HG03378 (cell line): ENCODE results near the gene TCF7.
"Not testable (repeated sequence)": the region's sequence is repeated elsewhere in the genome, so short reads cannot be mapped to it uniquely, and the experiment has no call there.

ENCODE experiments used
- ATAC-seq: cut with Tn5 transposase; IDR thresholded peaks from one replicate; pipeline ENCODE4 v1.9.1; 2021; ENCODE audit warnings: mild to moderate bottlenecking, moderate library complexity; ENCODE audit not compliant: unreplicated experiment

TCF7 gene

DNA sequence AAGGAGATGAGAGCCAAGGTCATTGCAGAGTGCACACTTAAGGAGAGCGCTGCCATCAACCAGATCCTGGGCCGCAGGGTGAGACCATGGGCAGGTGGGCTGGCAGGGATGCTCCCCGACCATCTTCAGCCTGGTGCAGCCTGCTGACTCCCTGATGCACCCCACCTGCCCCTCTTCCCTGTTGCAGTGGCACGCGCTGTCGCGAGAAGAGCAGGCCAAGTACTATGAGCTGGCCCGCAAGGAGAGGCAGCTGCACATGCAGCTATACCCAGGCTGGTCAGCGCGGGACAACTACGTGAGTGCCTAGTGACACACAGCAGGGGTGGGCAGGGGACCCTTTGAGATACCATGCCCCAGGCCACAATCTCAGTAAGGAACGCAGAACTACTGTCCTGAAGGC, 28.3 kb downstream of the TCF7 start:
- ATAC-seq, result no peak

DNA sequence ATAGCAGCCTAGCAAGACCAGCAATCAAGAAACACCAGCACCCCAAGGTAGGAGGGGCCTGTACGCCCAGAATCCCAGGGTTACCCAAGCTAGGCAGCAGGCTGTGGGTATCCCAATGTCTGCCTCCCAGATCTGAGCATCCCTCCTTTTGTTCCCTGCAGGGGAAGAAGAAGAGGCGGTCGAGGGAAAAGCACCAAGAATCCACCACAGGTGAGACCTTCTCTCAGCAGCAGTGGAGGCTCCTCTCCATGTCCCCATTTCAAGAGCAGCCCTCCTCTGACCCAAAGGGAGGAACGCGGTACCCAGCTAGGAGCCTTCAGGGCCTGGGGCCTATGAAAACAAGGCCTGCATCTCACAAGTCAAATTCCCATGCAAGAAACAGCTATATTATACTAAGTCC, 28.9 kb downstream of the TCF7 start:
- ATAC-seq, result no peak

DNA sequence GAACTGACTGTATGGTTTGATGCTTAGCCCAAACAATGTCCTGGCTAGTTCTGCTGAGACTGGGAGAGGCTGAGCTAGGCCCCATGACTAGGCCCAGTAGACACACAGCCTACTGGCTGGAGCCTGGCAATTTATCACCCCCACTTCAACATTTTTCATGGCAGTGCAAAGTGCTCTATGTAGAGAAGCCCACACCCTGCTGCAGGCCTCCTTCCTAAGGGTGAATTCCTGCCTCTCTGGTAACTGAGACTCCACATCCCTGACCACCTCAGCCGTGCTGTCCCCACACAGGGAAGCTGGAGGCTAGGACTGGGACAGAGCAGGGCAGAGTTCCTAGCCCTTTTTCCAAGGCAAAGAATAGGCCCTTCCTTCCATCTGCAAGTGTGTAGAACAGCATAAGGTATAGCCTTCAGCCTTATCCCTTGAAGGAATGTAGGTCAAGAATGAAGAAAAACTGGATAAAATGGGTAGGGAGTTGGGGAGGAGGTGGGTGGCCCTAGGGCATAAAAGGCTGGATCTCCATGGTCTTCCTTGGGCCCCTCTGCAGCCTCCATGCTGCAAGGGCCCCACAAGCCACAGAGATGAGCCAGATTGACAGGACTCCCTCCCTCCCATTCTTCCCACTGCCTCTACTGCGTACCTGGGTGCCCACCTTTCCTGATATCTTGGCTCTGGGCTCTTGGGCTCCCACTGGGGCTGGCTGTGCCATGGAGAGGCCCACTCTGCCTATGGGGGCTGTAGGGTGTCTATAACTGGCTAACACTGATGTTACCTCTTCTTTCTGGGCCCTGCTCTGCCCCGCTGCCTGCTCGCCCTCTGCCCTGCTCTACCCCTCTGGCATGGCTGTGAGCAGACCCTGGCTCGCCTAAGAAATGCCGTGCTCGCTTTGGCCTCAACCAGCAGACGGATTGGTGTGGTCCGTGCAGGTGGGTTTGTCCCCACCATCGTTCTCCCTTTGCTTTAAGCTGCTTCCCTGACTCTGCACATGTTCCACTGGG, 29.8 kb downstream of the TCF7 start:
- ATAC-seq, result no peak

DNA sequence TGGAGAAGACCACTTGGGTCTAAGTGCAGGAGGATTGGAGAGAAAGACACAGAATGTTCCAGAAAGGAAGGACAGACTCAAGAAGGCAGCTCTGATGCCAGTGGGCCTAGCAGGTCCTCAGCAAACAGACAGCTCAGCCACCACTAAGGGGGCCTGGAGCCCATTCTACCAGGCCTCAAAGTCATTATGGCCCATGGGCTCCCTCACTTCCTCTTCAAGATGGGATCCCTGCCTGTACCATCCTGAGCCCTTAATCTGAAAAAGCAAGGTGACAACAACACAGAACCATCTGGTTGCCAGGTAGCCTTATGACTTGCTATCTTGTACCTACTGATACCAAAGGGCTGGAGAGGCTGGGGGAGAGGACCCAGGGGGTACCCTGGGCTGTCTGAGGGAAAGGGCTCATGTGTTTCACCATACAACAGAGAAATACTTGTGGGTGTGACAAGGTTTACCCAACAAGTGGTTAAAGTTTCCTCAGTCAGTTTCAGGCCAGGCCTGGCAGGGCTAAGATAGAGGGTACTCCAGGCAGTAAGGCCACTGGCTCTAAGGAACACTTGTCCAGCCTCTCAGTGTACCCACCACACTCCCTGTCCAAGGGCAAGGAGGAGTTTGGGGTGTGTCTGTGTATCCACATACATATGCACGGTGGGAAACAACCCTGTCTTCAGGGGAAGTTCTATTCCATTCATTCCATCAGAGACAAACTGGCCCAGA, 30.7 kb downstream of the TCF7 start:
- no peak for ATAC-seq

DNA sequence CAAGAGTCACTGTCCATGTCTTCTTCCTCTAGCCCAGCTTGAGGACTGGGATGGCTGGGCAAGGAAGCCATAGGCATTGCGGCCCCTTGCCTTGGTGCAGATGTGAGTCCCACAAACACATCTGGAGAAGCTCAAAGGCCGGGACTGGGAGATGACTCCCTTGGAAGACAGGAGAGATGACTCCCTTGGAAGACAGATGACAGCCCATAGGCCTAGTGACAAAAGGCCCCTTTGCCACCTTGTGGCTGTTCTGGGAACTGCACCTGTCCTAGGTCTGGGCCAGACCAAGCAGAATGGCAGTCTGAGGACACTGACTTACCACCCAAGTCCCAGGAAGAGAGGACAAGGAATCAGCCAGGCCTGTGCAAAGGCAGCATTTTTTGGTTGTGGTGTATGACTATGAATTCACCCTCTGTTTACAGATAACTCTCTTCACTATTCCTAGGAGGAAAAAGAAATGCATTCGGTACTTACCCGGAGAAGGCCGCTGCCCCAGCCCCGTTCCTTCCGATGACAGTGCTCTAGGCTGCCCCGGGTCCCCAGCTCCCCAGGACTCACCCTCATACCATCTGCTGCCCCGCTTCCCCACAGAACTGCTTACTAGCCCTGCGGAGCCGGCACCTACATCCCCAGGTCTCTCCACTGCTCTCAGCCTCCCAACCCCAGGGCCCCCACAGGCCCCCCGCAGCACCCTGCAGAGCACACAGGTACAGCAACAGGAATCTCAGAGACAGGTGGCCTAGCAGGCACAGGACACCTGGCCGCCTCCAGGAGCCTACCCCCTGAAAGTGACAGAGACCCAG, 31.5 kb downstream of the TCF7 start:
- peak; percentile 51 for ATAC-seq

DNA sequence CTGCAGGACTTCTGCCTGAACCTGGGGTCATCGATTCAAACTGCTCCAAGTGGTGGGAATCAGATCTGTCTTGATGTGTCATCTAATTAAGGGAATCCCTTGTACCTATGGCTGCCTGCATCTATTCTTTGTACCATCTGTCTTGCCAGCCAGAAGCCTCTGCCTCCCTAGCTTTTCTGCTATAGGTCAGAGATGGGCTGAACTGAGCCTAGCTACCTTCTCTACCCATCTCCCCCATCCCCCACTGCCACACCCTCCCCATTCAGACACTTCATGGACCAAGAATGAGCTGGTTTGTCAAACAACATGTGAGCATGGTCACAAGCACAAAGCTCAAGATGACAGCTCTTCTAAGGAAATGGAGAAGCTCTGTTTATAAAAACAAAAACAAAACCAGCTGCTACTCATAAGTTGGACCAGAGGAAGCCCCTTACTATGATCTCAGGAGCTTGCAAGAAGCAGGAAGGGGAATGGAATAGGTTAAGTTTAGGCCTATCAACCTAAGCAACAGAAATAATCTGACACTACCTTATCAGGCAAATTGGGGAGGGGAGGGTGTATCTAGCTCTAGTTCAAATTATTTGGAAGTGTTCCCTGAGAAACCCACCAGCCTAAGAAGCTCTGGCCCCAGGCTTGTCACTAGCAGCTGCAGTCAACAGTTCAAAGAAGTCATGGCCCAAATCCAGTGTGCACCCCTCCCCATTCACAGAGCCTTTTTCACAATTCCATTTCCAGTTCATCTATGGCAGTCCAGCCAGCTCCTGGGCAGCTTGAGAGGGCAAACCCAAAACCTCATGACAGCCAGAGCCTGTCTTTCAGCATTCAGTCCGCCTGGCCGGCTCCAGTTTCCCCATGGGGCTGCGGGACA, 32.4 kb downstream of the TCF7 start:
- no peak for ATAC-seq

DNA sequence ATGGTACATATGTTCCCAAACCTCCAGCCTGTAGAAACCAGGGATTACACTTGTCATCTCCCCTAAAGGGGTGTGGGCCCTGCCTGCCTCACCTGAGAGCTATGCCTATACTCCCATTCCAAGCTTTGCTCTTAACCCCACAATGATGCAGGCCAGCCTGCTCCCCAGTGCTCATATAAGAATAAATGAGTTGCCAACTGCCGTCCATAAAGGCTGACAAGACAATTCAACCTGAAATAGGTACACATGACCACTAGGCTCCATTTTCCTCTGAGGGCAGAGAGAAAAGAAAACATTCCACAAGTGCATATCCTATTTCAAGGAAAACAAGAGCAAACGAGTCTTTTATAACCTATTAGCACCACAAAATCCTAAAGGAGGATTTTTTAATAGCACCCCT, 33.8 kb downstream of the TCF7 start:
- ATAC-seq, result no peak

DNA sequence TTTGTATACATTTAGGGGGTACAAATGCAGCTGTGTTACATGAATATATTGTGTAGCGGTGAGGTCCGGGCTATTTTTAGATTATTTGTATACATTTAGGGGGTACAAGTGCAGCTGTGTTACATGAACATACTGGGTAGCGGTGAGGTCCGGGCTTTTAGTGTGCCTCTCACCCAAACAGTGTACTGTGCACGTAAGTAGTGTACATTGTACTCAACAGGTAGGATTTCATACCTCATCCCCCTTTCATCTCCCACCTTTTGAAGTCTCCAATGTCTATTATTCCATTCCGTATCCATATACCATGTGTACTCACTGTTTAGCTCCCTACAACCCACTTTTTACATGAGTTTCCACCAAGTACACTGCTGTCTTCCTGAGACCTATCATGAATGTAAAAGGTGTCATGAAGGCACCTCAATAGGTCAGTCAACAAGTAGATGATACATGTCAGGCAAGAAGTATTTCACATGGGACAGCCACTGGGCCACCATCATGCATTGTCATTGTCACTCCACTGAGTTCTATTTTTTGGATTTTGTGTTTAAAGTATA, 34.6 kb downstream of the TCF7 start:
- no peak for ATAC-seq

DNA sequence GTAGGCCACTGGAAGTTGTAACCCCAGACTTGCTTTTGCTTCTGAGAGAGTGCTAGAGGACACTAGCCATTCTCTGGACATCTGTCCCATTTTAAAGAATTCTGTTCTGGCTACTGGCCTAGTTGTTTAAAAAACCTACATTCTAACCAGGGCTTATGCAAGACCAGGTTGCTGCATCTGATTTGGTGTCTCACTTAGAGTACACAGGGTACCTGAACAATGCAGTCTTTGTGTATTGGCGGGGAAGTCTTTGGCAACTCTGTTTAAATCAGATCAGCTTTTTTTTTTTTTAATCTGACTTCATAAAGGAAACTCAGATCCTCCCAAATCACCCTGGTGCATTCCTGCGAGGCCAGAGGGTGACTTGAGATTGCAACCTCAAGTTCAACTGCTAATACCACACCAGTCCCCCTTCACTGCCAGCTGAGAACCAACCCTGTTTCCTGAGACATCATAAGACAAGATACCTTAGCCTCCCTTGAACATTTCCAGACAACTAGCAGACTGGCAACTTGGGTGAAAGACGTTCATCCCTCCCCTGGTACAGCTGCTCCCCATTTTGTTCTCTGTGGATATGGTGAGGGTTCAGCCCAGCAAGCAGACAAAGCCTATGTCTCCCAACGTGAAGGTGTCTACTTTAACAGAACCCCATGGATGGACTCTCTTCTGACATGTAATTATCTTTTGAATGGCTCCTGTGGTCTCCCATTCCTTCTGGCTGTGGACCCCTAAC, 35.3 kb downstream of the TCF7 start:
- ATAC-seq, result no peak

DNA sequence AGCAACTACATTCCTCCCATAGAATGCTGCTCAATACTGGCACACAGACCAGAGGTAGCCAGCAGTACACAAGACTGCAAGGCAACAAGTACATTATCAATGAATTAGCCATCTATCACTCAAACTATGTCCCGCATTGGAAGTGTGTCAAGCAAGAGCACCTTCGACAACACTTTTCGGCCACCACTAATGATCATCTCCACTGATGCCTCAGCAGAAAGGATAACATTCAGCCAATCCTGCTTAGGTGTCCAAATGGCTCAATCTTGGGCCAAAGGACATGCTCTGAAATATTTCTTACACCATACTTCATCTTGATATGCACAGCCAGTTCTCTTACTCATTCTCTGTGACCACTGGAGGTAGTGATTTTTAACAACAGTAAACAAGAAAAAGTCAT, 37.2 kb downstream of the TCF7 start:
- ATAC-seq, result no peak

DNA sequence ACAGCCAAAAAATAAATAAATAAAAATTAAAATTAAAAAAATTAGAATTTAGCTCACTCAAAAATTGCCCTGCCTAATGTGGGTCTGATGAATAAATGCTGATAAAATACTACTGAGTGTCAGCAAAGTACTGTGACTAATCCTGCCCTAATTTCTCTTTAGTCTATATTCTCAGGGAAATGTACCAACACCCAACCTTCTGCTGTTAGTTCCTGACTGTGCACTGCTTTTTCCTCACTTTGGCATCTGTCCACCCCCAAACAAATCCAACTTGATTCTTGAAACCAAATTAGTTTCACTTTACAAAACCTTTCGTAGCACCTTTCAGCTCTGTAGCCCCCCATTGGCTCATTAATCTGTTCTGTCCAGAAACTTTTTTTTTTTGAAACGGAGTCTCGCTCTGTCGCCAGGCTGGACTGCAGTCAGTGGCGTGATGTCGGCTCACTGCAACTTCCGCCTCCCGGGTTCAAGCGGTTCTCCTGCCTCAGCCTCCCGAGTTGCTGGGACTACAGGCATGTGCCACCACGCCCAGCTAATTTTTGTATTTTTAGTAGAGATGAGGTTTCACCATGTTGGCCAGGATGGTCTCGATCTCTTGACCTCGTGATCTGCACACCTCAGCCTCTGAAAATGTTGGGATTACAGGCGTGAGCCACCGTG, 37.8 kb downstream of the TCF7 start:
- not testable (repeated sequence) for ATAC-seq

DNA sequence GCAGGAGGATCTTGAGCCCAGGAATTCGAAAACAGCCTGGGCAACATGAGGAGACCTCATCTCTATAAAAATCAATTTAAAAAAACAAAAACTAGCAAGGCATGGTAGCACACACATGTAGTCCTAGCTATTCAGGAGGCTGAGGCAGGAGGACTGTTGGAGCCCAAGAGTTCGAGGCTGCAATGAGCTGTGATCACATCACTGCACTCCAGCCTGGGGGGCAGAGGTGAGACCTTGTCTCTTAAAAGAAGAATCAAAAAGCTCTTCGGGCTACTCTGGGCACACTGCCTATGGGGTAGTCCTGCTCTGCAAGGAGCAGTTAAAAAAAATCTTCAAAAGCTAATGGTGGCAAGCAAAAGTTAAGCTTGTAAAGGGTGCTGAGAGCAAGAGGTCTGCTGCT, 38.8 kb downstream of the TCF7 start:
- no peak for ATAC-seq

DNA sequence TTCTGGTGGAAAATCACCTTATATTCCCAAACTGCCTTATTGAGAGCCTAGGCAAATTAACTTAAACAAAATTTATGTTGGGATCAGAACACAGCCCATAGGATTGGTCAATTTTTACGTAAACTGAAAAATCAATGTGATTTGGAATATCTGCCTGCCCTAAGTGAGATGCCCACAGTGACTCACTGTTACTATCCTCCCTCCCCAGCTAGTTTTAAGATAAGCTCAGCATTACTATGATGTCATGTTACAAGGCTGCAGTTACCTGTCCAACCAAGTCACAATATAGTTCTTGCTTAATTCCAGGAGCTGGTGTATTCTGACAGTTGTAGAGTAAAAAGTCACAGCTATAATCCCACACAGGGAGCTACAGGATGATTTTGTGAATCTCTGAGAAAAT, 39.2 kb downstream of the TCF7 start:
- no peak for ATAC-seq

DNA sequence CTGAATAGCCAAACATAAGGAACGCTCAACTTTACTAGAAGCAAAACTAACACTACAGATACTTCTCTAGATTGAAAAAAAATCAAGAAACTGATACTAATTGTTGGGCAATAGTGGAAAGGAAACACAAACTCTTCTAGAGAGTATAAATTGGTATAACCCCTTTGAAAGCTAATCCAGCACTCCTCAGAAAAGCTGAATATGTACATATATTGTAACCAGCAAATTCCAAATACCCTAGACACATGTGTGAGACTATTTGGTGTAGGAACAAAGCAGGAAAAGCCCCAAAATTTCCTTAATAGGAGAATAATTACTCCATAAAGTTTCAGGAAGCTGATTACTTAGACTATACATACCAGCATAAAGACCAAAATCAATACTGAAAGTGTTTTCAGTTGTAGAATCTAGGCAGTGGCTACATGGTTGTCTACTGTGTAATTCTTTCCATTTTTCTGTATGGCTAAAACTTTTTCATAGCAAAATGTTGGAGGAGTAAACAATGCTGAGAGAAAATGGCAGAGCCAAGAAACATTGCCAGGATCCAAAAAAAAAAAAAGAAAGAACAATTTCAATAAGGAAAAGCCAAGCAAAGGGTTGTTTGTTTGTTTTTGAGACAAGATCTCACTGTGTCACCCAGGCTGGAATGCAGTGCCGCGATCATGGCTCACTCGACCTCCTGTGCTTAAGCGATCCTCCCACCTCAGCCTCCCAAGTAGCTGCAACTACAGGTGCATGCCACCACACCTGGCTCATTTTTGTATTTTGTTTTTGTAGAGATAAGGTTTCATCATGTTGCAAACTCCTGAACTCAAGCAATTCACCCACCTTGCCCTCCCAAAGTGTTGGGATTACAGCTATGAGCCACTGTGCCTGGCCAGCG, 47.3 kb downstream of the TCF7 start:
- ATAC-seq, result no peak

DNA sequence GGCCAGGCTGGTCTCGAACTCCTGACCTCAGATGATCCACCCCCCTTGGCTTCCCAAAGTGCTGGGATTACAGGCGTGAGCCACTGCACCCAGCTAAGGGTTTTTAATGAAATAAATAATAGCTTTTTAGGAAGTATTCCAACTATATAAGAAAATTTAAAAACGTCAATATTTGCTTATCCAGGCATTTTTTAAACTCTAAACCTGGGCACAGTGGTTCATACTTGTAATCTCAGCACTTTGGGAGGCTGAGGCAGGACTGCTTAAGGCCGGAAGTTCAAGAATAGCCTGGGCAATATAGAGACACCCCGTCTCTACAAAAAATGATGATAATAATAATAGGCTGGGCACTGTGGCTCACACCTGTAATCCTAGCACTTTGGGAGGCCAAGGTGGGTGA, 48.1 kb downstream of the TCF7 start:
- no peak for ATAC-seq

DNA sequence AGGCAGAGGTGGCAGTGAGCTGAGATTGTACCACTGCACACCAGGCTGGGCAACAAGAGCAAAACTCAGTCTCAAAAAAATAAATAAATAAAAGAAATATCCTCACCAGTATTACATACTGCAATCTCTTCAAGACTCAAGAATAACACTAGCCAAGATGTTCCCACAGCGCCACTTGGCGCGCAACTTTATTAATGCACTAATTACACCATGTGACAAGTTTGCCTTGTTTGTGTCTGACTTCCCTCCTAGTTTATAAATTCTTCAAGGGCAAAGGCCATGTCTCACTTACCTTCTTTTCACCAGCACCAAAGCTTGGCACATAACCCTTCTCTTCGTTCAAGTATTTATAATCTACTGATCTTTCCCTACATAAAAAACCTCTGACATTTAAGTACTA, 57.5 kb downstream of the TCF7 start:
- ATAC-seq, result no peak

DNA sequence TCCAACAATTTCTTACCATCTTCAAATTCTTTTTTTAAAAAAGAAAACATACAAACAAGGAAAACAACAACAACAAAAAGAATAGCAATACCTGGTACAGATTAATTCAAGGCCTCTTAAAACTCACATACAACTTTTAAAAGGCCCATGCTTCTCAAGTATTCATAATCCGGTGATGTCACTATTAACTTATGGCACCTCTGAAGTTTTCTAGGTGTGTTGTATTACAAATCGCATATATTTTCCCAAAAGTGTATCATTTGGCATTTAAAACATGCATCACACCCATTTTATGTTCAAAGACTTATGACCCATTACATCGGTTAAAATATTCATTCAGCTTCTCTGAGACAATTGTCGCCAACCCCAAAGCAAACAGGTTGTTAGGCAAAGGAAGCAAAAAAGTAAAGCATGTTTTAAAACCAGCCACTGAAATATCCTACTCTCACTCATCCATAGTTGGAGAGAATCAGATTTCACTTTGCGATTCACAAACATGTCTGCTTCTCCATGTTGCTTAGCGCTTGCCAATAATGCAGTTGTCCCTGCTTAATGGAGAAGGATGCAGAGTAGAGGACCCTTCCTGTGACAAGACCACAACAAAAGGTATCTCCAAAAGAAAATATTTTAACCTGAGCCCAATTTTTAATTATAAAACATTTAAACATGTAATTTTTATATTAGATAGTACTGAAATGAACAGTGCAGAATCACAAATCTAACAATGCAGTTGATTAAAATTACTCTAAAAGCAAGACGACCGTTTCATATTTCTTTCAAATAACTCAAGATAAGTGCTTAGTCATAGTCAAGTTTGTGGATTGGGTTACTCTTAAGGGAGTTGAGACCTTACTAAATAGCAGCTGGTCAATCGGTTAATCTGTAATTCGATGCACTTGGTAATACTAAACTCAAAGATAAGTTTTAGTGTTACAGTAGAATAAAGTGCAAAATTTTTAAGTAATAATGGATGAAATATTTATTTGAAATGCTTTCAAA, 60.7 kb downstream of the TCF7 start:
- ATAC-seq, result no peak
